Muscle of back (tissue), 11 donors: Measurements from ENCODE around the gene CCDC154. TPM values are rescaled to one million over a fixed set of nuclear protein-coding genes. Genes with fewer than 3 reads are reported as not detected.
"Not testable (repeated sequence)": the region's sequence is repeated elsewhere in the genome, so short reads cannot be mapped to it uniquely, and the experiment has no call there.

ENCODE experiments used
- DNase-seq, 3 donors: peaks; one replicate each; pipeline versions ENCODE4 v3.0.0 to v3.0.0-alpha.2; 2013
- polyA plus RNA-seq, 10 donors: library from polyadenylated mRNA; unstranded; fragments of 120-200 nt; gene quantifications; one replicate each; pipeline ENCODE4 v1.2.1, GENCODE V29; 2013; ENCODE audit not compliant: insufficient read length in 10 of 10

CCDC154 gene
- polyA plus RNA-seq, 10 donors = 0.68 to 2.7 (median 1.6) TPM

DNA sequence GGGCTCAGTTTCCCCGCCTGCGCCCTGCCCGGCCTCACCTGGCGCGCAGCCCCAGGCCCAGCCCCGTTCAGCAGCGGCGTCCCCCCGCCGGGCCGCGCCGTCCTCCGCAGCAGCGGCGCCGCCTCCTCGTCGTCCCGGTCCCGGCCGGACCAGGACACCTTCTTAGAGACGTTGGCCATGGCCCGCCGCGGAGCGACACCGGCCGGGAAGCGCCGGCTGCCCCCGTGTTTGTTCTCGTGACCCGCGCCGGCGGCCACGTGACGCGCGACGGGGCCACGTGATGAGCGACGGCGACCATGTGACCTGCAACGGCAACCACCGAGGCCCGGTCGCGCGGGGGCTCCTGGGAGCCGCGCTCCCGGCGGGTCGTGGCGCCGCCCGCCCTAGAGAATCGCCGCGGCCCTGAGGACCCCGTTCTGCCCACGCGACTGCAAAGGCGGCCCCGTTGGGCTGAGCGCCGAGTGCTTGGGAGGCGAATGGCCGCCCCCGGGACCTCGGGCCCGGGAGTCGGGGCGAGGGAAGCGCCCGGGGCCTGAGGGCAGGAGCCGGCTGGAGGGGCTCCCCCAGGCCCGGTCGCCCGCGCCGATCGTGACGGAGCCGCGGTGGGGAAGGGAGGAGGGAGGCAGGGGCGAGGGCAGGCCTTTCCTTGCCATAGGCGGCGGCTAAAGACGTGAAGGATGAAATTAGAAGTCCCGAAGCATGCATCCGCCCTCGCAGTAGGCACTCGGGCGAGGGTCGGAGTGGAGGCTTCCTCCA lies 30.6 kb upstream of the CCDC154 start, which contains the start of gene CLCN7:
Gene CLCN7, minus strand, starts transcription at position 233 of the 756 bp plus-strand sequence. Its CDS starts 54 bp downstream, at position 179.
- peak; percentile 84 to 96 (median 91) for DNase-seq

- DNase-seq = peak in 1 of 3 donors; percentile 20
Observed at GRCh38 chr16:1474082-1474795, 29.9 kb upstream of the CCDC154 start.

DNA sequence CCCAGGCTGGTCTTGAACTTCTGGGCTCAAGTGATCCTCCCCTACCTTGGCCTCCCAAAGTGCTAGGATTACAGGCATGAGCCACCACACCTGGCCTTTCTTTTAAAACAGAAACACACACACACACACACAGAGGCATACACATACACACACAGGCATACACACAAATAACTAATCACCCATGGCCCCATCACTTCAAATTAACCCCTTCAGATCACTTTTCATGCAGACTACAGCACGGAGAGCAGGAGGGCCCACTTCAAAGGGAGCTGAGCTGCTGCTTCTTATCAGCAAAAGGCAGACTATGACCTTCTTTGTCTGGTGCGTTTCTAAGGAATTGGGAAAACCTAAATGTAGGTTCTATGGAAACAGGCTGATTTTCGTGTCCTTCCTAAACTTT lies 28.6 kb upstream of the CCDC154 start:
- no peak for DNase-seq

- DNase-seq = no peak
Observed at GRCh38 chr16:1471569-1472194, 27.3 kb upstream of the CCDC154 start.

DNA sequence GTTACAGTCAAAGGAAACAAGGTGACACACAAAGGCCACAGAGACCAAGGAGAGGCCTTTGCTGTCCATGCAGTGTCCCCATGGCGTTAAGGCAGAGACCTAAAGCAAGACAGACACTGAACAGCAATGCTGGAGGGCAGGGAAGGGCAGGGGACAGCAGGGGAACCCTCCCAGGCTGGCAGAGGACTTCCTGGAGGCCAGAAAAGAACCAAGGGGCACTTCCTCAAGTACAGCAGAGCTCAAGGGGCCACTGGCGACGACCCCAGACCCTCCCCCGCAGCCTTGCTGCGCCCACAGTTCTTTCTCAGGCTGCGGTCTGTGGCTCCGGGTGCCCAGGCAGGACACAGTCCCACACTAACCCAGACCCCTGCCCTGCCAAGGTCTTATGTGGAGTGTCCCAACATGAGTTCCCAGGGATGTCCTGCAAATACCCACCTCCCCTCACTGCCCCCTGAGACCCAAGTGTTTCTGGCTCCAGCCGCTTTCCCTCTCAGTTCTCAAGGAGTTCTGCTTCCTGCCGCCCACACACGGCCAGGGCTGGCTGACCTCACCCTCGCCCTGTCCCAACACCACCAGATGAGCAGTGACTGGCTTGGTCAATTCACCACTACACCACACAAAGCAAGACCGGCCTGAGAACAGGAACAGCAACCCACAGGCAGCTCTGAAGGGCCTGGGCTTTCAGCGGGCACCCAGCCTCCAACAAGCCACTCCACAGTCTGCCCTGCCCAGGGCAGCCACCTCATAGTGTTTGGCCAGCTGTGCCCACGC lies 26.3 kb upstream of the CCDC154 start:
- DNase-seq = no peak

DNA sequence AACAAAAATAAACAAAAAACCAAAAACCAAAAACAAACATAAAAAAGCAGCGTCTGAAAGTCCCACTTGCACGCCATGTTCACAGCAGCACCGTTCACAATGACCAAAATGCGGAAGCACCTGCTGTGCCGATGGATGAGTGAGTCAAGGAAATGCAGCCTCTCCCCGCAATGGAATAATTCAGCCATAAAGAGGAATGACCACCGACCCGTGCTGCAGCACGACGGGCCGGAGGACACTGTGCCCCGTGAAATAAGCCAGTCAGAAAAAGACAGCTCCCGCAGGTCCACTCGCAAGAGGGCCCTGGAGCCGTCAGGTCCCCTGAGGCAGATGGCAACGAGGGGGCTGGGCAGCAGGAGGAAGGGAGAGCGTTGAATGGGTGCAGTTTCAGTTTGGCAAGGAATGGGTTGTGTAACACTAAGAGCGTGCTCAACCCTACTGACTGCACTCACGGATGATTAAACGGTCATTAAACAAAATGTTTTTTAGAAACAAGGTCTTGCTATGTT lies 25.4 kb upstream of the CCDC154 start:
- no peak for DNase-seq

GRCh38 chr16:1469141-1469540 lies 24.8 kb upstream of the CCDC154 start:
- DNase-seq = not testable (repeated sequence)

- no peak for DNase-seq
Observed at GRCh38 chr16:1468426-1468810, 24.1 kb upstream of the CCDC154 start.

DNA sequence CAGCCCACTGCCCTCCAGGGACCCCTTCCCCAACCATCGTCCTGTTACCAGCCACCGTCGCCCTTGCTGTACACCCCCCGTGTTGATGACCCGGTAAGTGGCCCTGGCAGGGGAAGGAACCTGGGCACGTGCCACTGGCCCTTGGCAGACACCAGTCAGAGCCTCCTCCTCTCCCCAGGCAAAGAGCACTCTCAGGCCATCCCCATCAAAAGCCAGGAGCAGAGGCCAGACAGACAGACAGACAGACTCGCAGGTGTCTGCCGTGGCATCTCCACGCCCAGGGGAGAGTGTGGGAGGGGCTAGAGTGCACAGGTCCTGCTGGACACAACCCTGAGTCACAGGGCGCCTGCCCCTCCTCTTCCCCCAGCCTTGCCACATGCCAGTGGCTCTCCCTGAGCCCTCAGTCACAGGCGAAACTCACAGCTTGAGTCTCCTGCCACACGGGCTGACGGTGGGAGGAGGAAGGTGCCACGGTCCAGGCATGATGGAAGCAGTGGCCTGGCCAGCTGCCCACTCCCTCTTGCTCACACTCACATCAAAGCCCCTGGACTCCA lies 22.7 kb upstream of the CCDC154 start:
- DNase-seq = no peak

DNA sequence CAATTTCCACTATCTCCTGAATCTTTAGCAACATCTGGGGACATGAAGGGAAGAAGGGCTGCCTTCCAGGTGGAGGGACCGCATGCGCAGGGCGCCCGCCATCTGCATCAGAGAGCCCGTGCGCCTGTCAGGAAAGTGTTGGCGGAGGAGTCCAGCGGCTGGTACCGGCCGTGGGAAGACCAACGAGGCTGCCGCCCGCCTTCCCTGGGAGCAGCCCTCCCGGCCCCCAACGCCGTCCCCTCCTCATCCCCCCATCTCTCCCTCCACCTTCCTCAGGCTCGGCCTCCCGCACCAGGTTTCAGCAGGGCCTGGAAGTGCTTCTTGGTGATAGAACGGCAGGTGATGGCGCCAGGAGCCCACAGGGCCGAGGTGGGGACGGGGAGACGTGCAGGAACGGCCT lies 21.7 kb upstream of the CCDC154 start:
- no peak for DNase-seq

DNA sequence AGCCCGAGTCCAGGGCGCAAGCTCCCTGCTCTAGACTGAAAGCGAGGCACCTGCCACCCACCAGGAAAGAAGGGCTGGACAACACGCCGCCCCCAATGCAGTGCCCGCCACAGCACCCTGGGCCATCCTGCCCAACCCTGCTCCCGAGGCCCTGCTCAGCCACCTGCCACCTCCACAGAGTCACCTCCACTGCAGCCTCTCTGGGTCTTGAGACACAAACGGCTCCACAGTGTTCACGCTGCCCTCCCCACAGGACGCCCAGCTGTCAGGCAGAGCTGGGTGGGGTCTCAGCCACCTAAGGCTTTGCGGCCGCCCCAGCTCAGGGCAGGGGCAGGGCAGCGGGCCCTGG lies 21.2 kb upstream of the CCDC154 start:
- no peak for DNase-seq

GRCh38 chr16:1464894-1465566 lies 20.7 kb upstream of the CCDC154 start:
- DNase-seq = no peak

- no peak for DNase-seq
Observed at GRCh38 chr16:1464196-1464893, 20.0 kb upstream of the CCDC154 start.

GRCh38 chr16:1461146-1461545 lies 16.8 kb upstream of the CCDC154 start:
- no peak for DNase-seq

- DNase-seq = no peak
Observed at GRCh38 chr16:1460602-1461138, 16.3 kb upstream of the CCDC154 start.

- DNase-seq = no peak
Observed at GRCh38 chr16:1459967-1460366, 15.6 kb upstream of the CCDC154 start.

DNA sequence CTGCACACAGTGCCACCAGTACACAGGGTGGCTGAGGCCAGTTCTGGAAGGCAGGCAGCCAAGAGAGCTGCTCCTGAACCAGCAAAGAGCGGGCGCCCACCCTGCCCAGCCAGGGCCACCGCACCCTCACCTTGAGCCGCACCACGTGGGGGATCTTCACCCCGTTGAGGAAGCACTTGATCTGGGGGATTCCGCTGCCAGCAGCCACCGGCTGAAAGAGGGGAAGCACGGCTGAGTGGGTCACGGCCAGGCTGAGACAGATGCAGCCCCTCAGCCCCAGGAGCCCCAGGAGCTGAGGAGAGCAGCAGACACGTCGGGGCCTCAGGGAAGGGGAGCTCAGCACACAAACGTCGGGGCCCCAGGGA lies 14.6 kb upstream of the CCDC154 start:
- DNase-seq = no peak

- DNase-seq = no peak
Observed at GRCh38 chr16:1458336-1458976, 14.1 kb upstream of the CCDC154 start.

- DNase-seq = no peak
Observed at GRCh38 chr16:1457489-1458245, 13.3 kb upstream of the CCDC154 start.
